Mucosa of descending colon (tissue), 3 donors: Measurements from ENCODE around the gene KLHL25. TPM values are rescaled to one million over a fixed set of nuclear protein-coding genes. Genes with fewer than 3 reads are reported as not detected.

ENCODE experiments used
- ATAC-seq: fragments of 200-7000 bp; cut with Tn5 transposase; one replicate; pipeline ENCODE4 v1.9.1; 2020; ENCODE audit warnings: mild to moderate bottlenecking, moderate library complexity
- DNase-seq, 3 donors: peaks; one replicate each; pipeline ENCODE4 v3.0.0-alpha.2; 2020
- H3K36me3 ChIP-seq: fragments of 200-600 bp; one replicate; pipeline ENCODE4 v1.8.0; 2021; ENCODE audit warnings: low read depth, mild to moderate bottlenecking
- H3K4me1 ChIP-seq: fragments of 200-600 bp; one replicate; pipeline ENCODE4 v1.8.0; 2021; ENCODE audit warnings: low read depth, mild to moderate bottlenecking
- H3K4me3 ChIP-seq: fragments of 200-600 bp; one replicate; pipeline ENCODE4 v1.8.0; 2021; ENCODE audit warnings: mild to moderate bottlenecking
- H3K9me3 ChIP-seq: fragments of 200-600 bp; one replicate; pipeline ENCODE4 v1.8.0; 2021; ENCODE audit warnings: mild to moderate bottlenecking
- intact Hi-C, 2 donors: fragments of 100-400 bp; cut with DNase I in 1 of 2; cut with micrococcal nuclease in 1 of 2; formaldehyde crosslinking; loops; one replicate each; pipeline versions ENCODE4 v1.11.0 to v1.11.1; 2022; cut with DNase I, micrococcal nuclease
- microRNA-seq: library from miRNA; unstranded; fragments of <30 nt; microRNA quantifications from one replicate; pipeline ENCODE4, GENCODE V29; 2019
- total RNA-seq, 3 donors: library from RNA; stranded (reverse); fragmentation: NEBNext Ultra II Directional in 2 of 3; extraction: Animal tissue kit (Norgen Biotek cat#: 25700) in 2 of 3; gene quantifications; one replicate each; pipeline versions ENCODE4 v1.2.1 to v1.2.4, GENCODE V29; 2021 to 2023
- TF ChIP-seq, protein P1 (sequence below): fragments of 200-600 bp; IDR thresholded peaks from one replicate; pipeline ENCODE4 v1.8.0; 2022; ENCODE audit warnings: antibody characterized with exemption, mild to moderate bottlenecking
- donor health status: DM: no; HTN: no; CAD: no; lungs with moderate emphysema.
- donor health status: DM: no; HTN: no; CAD: no.
- donor health status: DM: no; HTN: yes; CAD: no.

KLHL25 gene
- total RNA-seq, 3 donors from 2014 or later = 7.4 to 8.8 (median 7.7) TPM

DNA sequence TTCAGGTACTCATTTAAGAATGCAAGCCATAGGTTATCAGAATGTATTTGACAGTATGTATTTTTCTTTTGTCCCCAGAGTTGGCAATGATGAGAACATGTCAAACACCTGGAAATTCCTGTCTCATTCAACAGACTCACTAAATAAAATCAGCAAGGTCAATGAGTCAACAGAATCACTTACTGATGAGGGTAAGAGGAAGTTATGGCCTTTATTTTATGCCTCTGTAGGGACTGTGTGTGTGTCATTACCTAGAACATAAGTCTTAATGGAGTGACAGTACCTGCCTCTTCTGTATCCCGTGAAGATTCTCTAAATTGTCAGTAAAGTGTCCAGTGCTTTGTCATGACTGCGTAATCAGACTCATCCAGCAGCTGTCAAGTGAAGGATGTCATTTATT lies 77.5 kb downstream of the KLHL25 start:
- Histone ChIP-seq H3K4me1 (no peaks in the 10 kb centered on the region), H3K36me3 (peaks cover 7% of the 10 kb centered on the region), H3K9me3 (no peaks in the 10 kb centered on the region), H3K4me3 (no peak overlapping the region)
- DNase-seq (no peak), ATAC-seq (peak; percentile 24)
- TF ChIP-seq, protein P1, sequence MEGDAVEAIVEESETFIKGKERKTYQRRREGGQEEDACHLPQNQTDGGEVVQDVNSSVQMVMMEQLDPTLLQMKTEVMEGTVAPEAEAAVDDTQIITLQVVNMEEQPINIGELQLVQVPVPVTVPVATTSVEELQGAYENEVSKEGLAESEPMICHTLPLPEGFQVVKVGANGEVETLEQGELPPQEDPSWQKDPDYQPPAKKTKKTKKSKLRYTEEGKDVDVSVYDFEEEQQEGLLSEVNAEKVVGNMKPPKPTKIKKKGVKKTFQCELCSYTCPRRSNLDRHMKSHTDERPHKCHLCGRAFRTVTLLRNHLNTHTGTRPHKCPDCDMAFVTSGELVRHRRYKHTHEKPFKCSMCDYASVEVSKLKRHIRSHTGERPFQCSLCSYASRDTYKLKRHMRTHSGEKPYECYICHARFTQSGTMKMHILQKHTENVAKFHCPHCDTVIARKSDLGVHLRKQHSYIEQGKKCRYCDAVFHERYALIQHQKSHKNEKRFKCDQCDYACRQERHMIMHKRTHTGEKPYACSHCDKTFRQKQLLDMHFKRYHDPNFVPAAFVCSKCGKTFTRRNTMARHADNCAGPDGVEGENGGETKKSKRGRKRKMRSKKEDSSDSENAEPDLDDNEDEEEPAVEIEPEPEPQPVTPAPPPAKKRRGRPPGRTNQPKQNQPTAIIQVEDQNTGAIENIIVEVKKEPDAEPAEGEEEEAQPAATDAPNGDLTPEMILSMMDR = no peak
- intact Hi-C loops = no loop called here

DNA sequence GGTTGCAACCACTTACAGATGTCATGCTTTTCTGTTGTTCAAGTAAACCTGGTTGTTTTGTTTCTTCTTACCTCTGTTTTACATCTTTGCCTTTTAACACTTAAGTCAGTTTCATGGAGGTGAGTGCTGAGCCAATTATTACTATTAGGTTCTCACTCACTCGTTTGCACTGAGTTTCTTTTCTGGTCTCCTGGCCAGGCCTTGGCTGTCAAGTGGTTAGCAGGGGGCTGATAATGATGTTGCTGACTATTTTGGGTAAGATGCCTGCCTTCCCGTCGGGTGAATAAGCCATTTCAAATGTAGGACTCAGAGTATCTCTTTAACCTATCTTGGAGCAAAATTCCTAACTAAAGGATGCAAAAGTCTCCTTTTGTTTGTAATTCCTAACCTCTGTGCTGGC lies 78.5 kb downstream of the KLHL25 start:
- TF ChIP-seq, protein P1 = no peak
- intact Hi-C loops = no loop called here
- no peak overlapping the region for H3K4me3 ChIP-seq
- H3K36me3 ChIP-seq = peaks cover 7% of the 10 kb centered on the region
- no peak for DNase-seq
- no peaks in the 10 kb centered on the region for H3K4me1 ChIP-seq
- ATAC-seq = no peak
- no peaks in the 10 kb centered on the region for H3K9me3 ChIP-seq

DNA sequence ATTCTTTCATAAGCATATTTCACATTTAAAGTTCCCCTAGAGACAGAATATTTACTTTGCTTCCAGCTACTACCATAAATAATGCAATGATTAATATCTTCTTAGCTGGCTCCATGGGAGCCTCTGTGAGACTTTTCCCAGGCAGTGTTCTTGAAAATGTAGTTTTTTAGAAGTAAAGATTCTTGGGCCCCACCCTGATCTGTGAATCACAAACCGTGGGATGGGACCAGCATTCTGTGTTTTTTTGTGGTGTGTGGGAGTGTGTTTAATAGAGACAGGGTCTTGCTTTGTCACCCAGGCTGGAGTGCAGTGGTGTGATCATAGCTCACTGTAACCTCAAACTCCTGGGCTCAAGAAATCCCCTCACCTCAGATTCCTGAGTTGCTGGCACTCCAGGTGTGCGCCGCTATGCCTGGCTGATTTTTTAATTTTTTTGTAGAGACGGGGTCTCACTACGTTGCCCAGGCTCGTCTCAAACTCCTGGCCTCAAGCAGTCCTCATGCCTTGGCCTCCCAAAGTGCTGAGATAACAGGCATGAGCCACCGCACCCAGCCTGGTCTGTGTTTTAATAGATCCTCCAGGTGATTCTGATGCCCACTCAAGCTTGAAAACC lies 83.0 kb downstream of the KLHL25 start:
- DNase-seq (no peak), ATAC-seq (no peak)
- no peak overlapping the region for H3K4me3 ChIP-seq
- intact Hi-C loops = no loop called here
- H3K36me3 ChIP-seq = no peaks in the 10 kb centered on the region
- TF ChIP-seq, protein P1 = no peak
- peaks cover 10% of the 10 kb centered on the region for H3K4me1 ChIP-seq
- no peaks in the 10 kb centered on the region for H3K9me3 ChIP-seq

DNA sequence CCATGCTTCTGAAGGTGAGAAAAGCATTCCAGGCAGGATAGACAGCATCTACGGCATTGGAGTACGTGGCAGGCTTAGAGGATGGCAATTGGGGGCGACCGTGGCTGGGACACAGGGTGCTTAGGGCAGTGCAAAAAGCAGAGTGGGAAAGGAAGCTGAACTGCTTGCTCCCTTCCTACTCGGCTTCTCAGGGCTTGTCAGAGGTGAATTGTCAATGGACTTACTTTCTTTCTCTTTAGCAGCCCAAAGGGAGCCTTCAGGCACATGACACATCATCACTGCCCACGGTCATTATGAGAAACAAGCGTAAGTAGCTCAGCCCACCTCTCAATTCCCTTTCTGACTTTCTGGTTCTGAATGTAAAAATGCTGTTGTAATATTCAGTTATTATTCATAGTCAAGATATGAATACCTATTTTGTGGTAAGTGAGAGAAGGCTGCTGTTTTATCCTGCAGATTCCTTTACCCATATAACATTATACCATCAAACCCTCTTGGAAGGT lies 84.3 kb downstream of the KLHL25 start:
- no peaks in the 10 kb centered on the region for H3K36me3 ChIP-seq
- ATAC-seq = no peak

More for the DNA sequence above, 84.3 kb downstream of the KLHL25 start:
- TF ChIP-seq, protein P1 = no peak
- Histone ChIP-seq H3K4me3 (no peak overlapping the region), H3K4me1 (peaks cover 17% of the 10 kb centered on the region), H3K9me3 (no peaks in the 10 kb centered on the region)
- DNase-seq = no peak
- intact Hi-C loops = no loop called here

Small RNA genes lying within 50 kb of the gene (microRNA-seq; reads per million reads assigned to microRNA genes)
- not detected for gene MIR1276
- gene MIR548AP = not detected
